Activated B cell treated with CpG ODN at 0.5 μM for 24 hours (primary cell): ENCODE measurements around the gene RBM34. TPM values are rescaled to one million over a fixed set of nuclear protein-coding genes. Genes with fewer than 3 reads are reported as not detected.

Experiments
- ATAC-seq: fragments of 200-7000 bp; cut with Tn5 transposase; one replicate; pipeline ENCODE4 v1.10.0; 2021; ENCODE audit warnings: low read depth, mild to moderate bottlenecking, moderate library complexity
- CTCF ChIA-PET: fragments of 350-600 bp; sonication (Branson Sonifier 250); formaldehyde crosslinking; loops from one replicate; lab custom pipeline; 2021; ENCODE audit warnings: antibody characterized with exemption; lab: Charles Lee
- POLR2A ChIA-PET: fragments of 350-600 bp; sonication (Branson Sonifier 250); formaldehyde crosslinking; loops from one replicate; lab custom pipeline; 2021; ENCODE audit warnings: antibody characterized with exemption; lab: Charles Lee
- DNase-seq: peaks from one replicate; pipeline ENCODE4 v3.0.0; 2022
- H3K27ac Mint-ChIP-seq: one replicate; pipeline ENCODE4 v1.8.0; 2020; ENCODE audit warnings: mixed read lengths
- H3K27me3 Mint-ChIP-seq: one replicate; pipeline ENCODE4 v1.8.0; 2021; ENCODE audit warnings: mixed read lengths
- H3K36me3 Mint-ChIP-seq: one replicate; pipeline ENCODE4 v1.8.0; 2021; ENCODE audit warnings: low read depth, mixed read lengths
- H3K4me1 Mint-ChIP-seq: one replicate; pipeline ENCODE4 v1.8.0; 2021; ENCODE audit warnings: mixed read lengths
- H3K4me3 Mint-ChIP-seq: one replicate; pipeline ENCODE4 v1.8.0; 2020; ENCODE audit warnings: mild to moderate bottlenecking, mixed read lengths
- H3K9me3 Mint-ChIP-seq: one replicate; pipeline ENCODE4 v1.8.0; 2020; ENCODE audit warnings: mixed read lengths
- intact Hi-C: fragments of 100-400 bp; cut with micrococcal nuclease; formaldehyde crosslinking; loops from one replicate; pipeline ENCODE4 v1.15.1; 2024
- total RNA-seq: library from RNA; stranded (reverse); gene quantifications from 2 replicates; pipeline ENCODE4 v1.2.3, GENCODE V29; 2022
- TF ChIP-seq, protein P1 (sequence below): fragments of 200-600 bp; IDR thresholded peaks from one replicate; pipeline ENCODE4 v1.8.0; 2022; ENCODE audit warnings: antibody characterized with exemption, mild to moderate bottlenecking

The RBM34 gene
- total RNA-seq, 1 donor from 2014 or later: 128 TPM

DNA sequence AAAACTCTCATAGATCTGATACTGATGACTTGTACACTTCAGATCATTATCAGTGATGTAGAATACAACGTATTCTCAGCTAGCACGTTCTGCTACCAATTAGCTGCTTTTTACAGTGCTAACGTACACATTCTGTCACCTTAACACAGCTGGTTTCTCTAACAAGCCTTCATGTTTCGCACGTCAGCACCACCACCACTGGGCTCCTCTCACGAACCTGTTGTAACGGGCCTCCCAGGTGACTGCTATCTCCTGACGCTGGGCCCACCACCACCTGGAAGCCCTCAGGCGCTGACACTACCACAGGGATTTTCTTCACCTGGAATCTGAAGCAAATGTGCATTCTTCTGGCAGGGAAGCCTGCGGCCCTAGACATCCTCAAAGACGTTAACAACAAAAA is 52.2 kb downstream of the RBM34 start:
- TF ChIP-seq, protein P1, sequence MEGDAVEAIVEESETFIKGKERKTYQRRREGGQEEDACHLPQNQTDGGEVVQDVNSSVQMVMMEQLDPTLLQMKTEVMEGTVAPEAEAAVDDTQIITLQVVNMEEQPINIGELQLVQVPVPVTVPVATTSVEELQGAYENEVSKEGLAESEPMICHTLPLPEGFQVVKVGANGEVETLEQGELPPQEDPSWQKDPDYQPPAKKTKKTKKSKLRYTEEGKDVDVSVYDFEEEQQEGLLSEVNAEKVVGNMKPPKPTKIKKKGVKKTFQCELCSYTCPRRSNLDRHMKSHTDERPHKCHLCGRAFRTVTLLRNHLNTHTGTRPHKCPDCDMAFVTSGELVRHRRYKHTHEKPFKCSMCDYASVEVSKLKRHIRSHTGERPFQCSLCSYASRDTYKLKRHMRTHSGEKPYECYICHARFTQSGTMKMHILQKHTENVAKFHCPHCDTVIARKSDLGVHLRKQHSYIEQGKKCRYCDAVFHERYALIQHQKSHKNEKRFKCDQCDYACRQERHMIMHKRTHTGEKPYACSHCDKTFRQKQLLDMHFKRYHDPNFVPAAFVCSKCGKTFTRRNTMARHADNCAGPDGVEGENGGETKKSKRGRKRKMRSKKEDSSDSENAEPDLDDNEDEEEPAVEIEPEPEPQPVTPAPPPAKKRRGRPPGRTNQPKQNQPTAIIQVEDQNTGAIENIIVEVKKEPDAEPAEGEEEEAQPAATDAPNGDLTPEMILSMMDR: no peak
- no peak for ATAC-seq
- H3K4me1 Mint-ChIP-seq: peaks cover 16% of the 10 kb centered on the region
- no peak for DNase-seq
- ChIA-PET CTCF (interaction anchor here (1.1 to 1.6 kb wide), 2 partner anchors 25 to 306 kb away, joined by 3 read pairs; no protein-coding TSS in a partner anchor), POLR2A (interaction anchor here (0.6 kb wide), 2 partner anchors 12 to 487 kb away, joined by 3 to 4 read pairs; no protein-coding TSS in a partner anchor)
- intact Hi-C loops: loop anchor here (10.0 kb wide), 1 partner anchor 56 kb away; the partner anchor contains the start of gene RBM34
- H3K27me3 Mint-ChIP-seq: no peaks in the 10 kb centered on the region
- H3K36me3 Mint-ChIP-seq: peaks cover 64% of the 10 kb centered on the region
- no peak overlapping the region for H3K27ac Mint-ChIP-seq
- H3K9me3 Mint-ChIP-seq: no peaks in the 10 kb centered on the region
- no peak overlapping the region for H3K4me3 Mint-ChIP-seq

DNA sequence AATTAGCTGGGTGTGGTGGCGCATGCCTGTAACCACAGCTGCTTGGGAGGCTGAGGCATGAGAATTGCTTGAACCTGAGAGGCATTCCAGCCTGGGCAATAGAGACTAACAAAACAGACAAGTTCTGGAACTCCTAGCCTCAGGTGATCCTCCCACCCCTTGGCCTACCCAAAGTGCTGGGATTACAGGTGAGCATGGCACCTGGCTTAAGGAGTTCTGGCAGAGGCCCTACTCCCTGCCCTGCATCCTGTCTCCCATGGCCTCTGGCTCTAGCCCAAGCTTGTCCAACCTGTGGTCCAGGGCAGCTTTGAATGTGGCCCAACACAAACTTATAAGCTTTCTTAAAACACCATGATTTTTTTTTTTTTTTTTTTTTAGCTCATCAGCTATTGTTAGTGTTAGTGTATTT is 52.9 kb downstream of the RBM34 start:
- CTCF ChIA-PET: interaction anchor here (1.1 to 1.6 kb wide), 2 partner anchors 24 to 307 kb away, joined by 3 read pairs; no protein-coding TSS in a partner anchor
- Mint-ChIP-seq H3K27ac (no peak overlapping the region), H3K27me3 (no peaks in the 10 kb centered on the region), H3K36me3 (peaks cover 58% of the 10 kb centered on the region), H3K4me1 (peaks cover 19% of the 10 kb centered on the region), H3K4me3 (no peak overlapping the region), H3K9me3 (no peaks in the 10 kb centered on the region)
- DNase-seq: no peak
- TF ChIP-seq, protein P1: no peak
- no peak for ATAC-seq
- POLR2A ChIA-PET: interaction anchor here (0.6 kb wide), 1 partner anchor 12 kb away, joined by 3 read pairs; no protein-coding TSS in a partner anchor
- intact Hi-C loops: loop anchor here (10.0 kb wide), 1 partner anchor 57 kb away; the partner anchor contains the start of gene RBM34

DNA sequence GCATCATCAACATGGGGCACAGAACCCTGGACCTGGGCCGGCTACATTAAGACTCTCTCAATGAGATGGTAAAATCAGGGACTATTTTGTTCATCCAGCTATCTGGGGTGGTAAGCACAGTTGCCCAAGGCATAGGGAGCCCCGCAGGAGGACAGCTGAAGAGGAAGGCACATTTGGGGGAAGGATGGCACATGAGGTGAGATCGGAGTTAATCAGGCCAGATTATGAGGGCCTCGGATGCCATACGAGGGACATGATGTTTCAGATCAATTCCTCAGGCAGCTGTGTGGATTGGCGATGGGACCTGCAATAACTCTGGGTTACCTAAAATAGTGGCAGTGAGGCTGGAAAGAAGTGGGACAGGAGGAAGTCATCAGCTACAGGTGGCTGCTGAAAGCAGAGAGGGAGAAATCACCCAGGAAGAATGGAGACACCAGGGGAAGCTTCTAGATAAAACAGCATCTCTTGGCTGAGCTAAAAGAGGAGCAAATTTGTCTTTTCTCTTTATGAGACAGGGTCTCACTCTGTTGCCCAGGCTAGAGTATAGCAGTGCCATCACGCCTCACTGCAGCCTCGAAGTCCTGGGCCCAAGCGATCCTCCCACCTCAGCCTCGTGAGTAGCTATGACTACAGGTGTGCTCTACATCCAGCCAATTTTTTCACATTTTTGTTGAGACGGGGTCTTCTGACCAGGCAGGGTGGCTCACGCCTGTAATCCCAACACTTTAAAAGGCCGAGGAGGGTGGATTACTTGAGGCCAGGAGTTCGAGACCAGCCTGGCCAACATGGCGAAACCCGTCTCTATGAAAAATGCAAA is 53.5 kb downstream of the RBM34 start:
- H3K4me3 Mint-ChIP-seq: no peak overlapping the region
- CTCF ChIA-PET: interaction anchor here (1.1 to 1.6 kb wide), 2 partner anchors 24 to 308 kb away, joined by 3 read pairs; no protein-coding TSS in a partner anchor
- no peak for DNase-seq
- ATAC-seq: no peak
- H3K36me3 Mint-ChIP-seq: peaks cover 51% of the 10 kb centered on the region
- H3K4me1 Mint-ChIP-seq: peaks cover 19% of the 10 kb centered on the region
- no peaks in the 10 kb centered on the region for H3K9me3 Mint-ChIP-seq
- intact Hi-C loops: loop anchor here (10.0 kb wide), 1 partner anchor 57 kb away; the partner anchor contains the start of gene RBM34
- H3K27ac Mint-ChIP-seq: no peak overlapping the region
- POLR2A ChIA-PET: interaction anchor here (0.7 kb wide), 1 partner anchor 581 kb away, joined by 3 read pairs; no protein-coding TSS in a partner anchor
- TF ChIP-seq, protein P1: no peak
- no peaks in the 10 kb centered on the region for H3K27me3 Mint-ChIP-seq

DNA sequence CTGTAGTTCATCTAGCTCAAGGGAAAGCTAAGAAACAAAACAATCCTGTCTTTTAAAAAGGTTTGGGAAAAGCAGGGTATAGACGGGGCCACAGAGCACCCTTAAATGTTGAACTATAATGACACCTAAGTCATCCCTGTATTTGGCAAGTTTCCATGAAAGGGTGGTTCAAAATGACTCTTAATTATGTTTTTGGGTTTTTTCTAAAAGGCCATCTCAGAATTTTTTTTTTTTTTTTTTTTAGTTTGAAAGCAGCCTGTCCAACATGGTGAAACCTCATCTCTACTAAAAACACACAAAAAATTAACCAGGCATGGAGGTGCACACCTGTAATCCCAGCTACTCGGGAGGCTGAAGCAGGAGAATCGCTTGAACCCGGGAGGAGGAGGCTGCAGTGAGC is 54.6 kb downstream of the RBM34 start:
- TF ChIP-seq, protein P1: no peak
- peaks cover 44% of the 10 kb centered on the region for H3K36me3 Mint-ChIP-seq
- no peak overlapping the region for H3K4me3 Mint-ChIP-seq
- no peak for ATAC-seq
- ChIA-PET CTCF (no interaction called here), POLR2A (interaction anchor here (0.7 kb wide), 1 partner anchor 580 kb away, joined by 3 read pairs; no protein-coding TSS in a partner anchor)
- H3K4me1 Mint-ChIP-seq: peaks cover 19% of the 10 kb centered on the region
- no peaks in the 10 kb centered on the region for H3K9me3 Mint-ChIP-seq
- no peak for DNase-seq
- no peak overlapping the region for H3K27ac Mint-ChIP-seq
- no peaks in the 10 kb centered on the region for H3K27me3 Mint-ChIP-seq
- intact Hi-C loops: loop anchor here (10.0 kb wide), 1 partner anchor 58 kb away; the partner anchor contains the start of gene RBM34
